HCT116 (cell line): ENCODE results near the gene BPIFB4. TPM values are rescaled to one million over a fixed set of nuclear protein-coding genes. Genes with fewer than 3 reads are reported as not detected.

Source experiments
- ATAC-seq: fragments of 200-7000 bp; cut with Tn5 transposase; 2 replicates; pipeline ENCODE4 v1.9.1; 2020; ENCODE audit warnings: mild to moderate bottlenecking, moderate library complexity
- BruUV-seq: library from RNA; stranded (reverse); fragments of 400-500 nt; replicated peaks from 2 replicates; lab custom pipeline; 2021; lab: Mats Ljungman, UMichigan
- CTCF ChIA-PET: fragments of 300-600 bp; sonication (Branson Sonifier 250); formaldehyde crosslinking; loops from one replicate; lab custom pipeline; 2021; ENCODE audit warnings: antibody characterized with exemption; lab: Charles Lee
- POLR2A ChIA-PET: fragments of 300-600, 350-600 bp; sonication (Branson Sonifier 250); formaldehyde crosslinking; loops from one replicate; lab custom pipeline; 2021; ENCODE audit warnings: antibody characterized with exemption; lab: Charles Lee
- RAD21 ChIA-PET, 2 experiments: fragments of 300-600 bp; sonication (Branson Sonifier 250); formaldehyde crosslinking; loops; one replicate each; lab custom pipeline; 2023; ENCODE audit warnings: low total read pairs in 2 of 2; ENCODE audit not compliant: uncharacterized antibody in 2 of 2, unreplicated experiment in 2 of 2, low non-redundant PET in 1 of 2; lab: Charles Lee
- DNase-seq: peaks from one replicate; pipeline ENCODE4 v3.0.0-alpha.2; 2010; ENCODE audit warnings: low read depth, low spot score
- H2AFZ ChIP-seq: fragments of 200-600 bp; shearing (Covaris generic), sonication (generic); 2 replicates; pipeline ENCODE4 v1.6.1; 2017; ENCODE audit warnings: low read depth, mixed run types, mixed read lengths, antibody characterized with exemption, low read length; ENCODE audit not compliant: poor library complexity, severe bottlenecking
- H3K27ac ChIP-seq: 2 replicates; pipeline ENCODE4 v1.5.1; 2012; ENCODE audit warnings: low read depth, low read length
- H3K27me3 ChIP-seq: fragments of 200-600 bp; sonication (generic); 2 replicates; pipeline ENCODE4 v1.6.1; 2016; ENCODE audit warnings: mixed run types, low read length, mixed read lengths; ENCODE audit not compliant: insufficient read depth
- H3K36me3 ChIP-seq, 2 experiments: fragments of 200-500 bp in 1 of 2; fragments of 200-600 bp in 1 of 2; sonication (Bioruptor generic) in 1 of 2; sonication (generic) in 1 of 2; 2 replicates each; pipeline versions ENCODE4 v1.5.1 to v1.6.1; 2014 to 2016; ENCODE audit warnings: low read length in 2 of 2, inconsistent platforms in 1 of 2, mixed read lengths in 1 of 2, mixed run types in 1 of 2; ENCODE audit not compliant: insufficient read depth in 2 of 2, control insufficient read depth in 1 of 2
- H3K4me1 ChIP-seq, 2 experiments: fragments of 200-600 bp in 1 of 2; sonication (generic) in 1 of 2; 2 replicates each; pipeline versions ENCODE4 v1.5.1 to v1.6.1; 2012 to 2017; ENCODE audit warnings: low read length in 2 of 2, inconsistent platforms in 1 of 2, mild to moderate bottlenecking in 1 of 2, mixed read lengths in 1 of 2, mixed run types in 1 of 2, moderate library complexity in 1 of 2; ENCODE audit not compliant: insufficient read depth in 2 of 2, control insufficient read depth in 1 of 2
- H3K4me2 ChIP-seq: fragments of 200-600 bp; sonication (generic); 2 replicates; pipeline ENCODE4 v1.6.1; 2017; ENCODE audit warnings: mixed run types, low read length, mixed read lengths
- H3K4me3 ChIP-seq, 2 experiments: fragments of 200-600 bp in 1 of 2; sonication (generic) in 1 of 2; replicated peaks in 1 of 2; 2 replicates each; pipeline ENCODE4 v1.5.1; 2011 to 2016; ENCODE audit warnings: low read length in 2 of 2, control low read depth in 1 of 2, low read depth in 1 of 2, mild to moderate bottlenecking in 1 of 2, mixed read lengths in 1 of 2, mixed run types in 1 of 2
- H3K79me2 ChIP-seq: fragments of 200-600 bp; sonication (generic); 2 replicates; pipeline ENCODE4 v1.6.1; 2017; ENCODE audit warnings: mild to moderate bottlenecking, mixed run types, low read length, moderate library complexity, mixed read lengths; ENCODE audit not compliant: insufficient read depth
- H3K9ac ChIP-seq: fragments of 200-600 bp; sonication (generic); 2 replicates; pipeline ENCODE4 v1.6.1; 2016; ENCODE audit warnings: low read length, mixed read lengths
- H3K9me2 ChIP-seq: fragments of 200-600 bp; sonication (generic), shearing (Covaris generic); 2 replicates; pipeline ENCODE4 v1.6.1; 2017; ENCODE audit warnings: mixed run types, mild to moderate bottlenecking, moderate library complexity; ENCODE audit not compliant: insufficient read depth
- H3K9me3 ChIP-seq, 2 experiments: fragments of 200-500 bp in 1 of 2; fragments of 200-600 bp in 1 of 2; sonication (Bioruptor generic) in 1 of 2; sonication (generic) in 1 of 2; 2 replicates each; pipeline ENCODE4 v1.6.1; 2014 to 2017; ENCODE audit warnings: low read length in 2 of 2, mixed read lengths in 2 of 2, inconsistent platforms in 1 of 2, low read depth in 1 of 2, mild to moderate bottlenecking in 1 of 2, mixed run types in 1 of 2, moderate library complexity in 1 of 2; ENCODE audit not compliant: control insufficient read depth in 1 of 2, insufficient read depth in 1 of 2
- H4K20me1 ChIP-seq: fragments of 200-600 bp; sonication (generic), shearing (Covaris generic); 2 replicates; pipeline ENCODE4 v1.6.1; 2017; ENCODE audit warnings: mixed run types, mild to moderate bottlenecking, moderate library complexity; ENCODE audit not compliant: insufficient read depth
- EZH2 ChIP-seq: fragments of 200-600 bp; sonication (generic); IDR thresholded peaks from 2 replicates; pipeline ENCODE4 v1.6.1; 2017; ENCODE audit warnings: antibody characterized with exemption, mixed run types
- FOSL1 ChIP-seq: IDR thresholded peaks from 2 replicates; pipeline ENCODE4 v1.6.1; 2012; ENCODE audit warnings: low read depth
- JUND ChIP-seq: IDR thresholded peaks from 2 replicates; pipeline ENCODE4 v1.6.1; 2012
- POLR2A ChIP-seq: IDR thresholded peaks from 2 replicates; pipeline ENCODE4 v1.7.0; 2011; ENCODE audit warnings: borderline replicate concordance; ENCODE audit not compliant: insufficient read depth, insufficient read length; ENCODE audit errors: extremely low read depth
- POLR2AphosphoS5 ChIP-seq: IDR thresholded peaks from 2 replicates; pipeline ENCODE4 v1.6.1; 2011; ENCODE audit warnings: mild to moderate bottlenecking, low read depth, low read length, moderate library complexity
- SP1 ChIP-seq: IDR thresholded peaks from 2 replicates; pipeline ENCODE4 v1.6.1; 2012; ENCODE audit warnings: low read depth
- SRF ChIP-seq: IDR thresholded peaks from 2 replicates; pipeline ENCODE4 v1.6.1; 2012; ENCODE audit warnings: low read depth
- TCF7L2 ChIP-seq: IDR thresholded peaks from 2 replicates; pipeline ENCODE4 v1.7.0; 2011; ENCODE audit warnings: borderline replicate concordance, inconsistent platforms; ENCODE audit not compliant: insufficient read depth, insufficient read length; ENCODE audit errors: extremely low read depth
- ZNF274 ChIP-seq: fragments of 200-500 bp; sonication (Bioruptor generic); IDR thresholded peaks from 2 replicates; pipeline ENCODE4 v1.6.1; 2014; ENCODE audit warnings: mild to moderate bottlenecking, low read depth, low read length, inconsistent platforms
- intact Hi-C: fragments of 100-400 bp; cut with micrococcal nuclease; formaldehyde crosslinking; loops from 2 replicates; pipeline ENCODE4 v1.10.0; 2022
- total RNA-seq: library from RNA; stranded (reverse); gene quantifications from one replicate; pipeline ENCODE4 v1.2.1, GENCODE V29; 2021; ENCODE audit not compliant: unreplicated experiment
- TF ChIP-seq, protein P1 (sequence below): IDR thresholded peaks from 2 replicates; pipeline ENCODE4 v1.6.1; 2012
- TF ChIP-seq, protein P2 (sequence below): IDR thresholded peaks from 2 replicates; pipeline ENCODE4 v1.6.1; 2011; ENCODE audit warnings: mild to moderate bottlenecking, low read length, moderate library complexity; ENCODE audit not compliant: insufficient replicate concordance; ENCODE audit errors: extremely low read depth

The BPIFB4 gene
- total RNA-seq, 1 experiment from 2014 or later: not detected

DNA sequence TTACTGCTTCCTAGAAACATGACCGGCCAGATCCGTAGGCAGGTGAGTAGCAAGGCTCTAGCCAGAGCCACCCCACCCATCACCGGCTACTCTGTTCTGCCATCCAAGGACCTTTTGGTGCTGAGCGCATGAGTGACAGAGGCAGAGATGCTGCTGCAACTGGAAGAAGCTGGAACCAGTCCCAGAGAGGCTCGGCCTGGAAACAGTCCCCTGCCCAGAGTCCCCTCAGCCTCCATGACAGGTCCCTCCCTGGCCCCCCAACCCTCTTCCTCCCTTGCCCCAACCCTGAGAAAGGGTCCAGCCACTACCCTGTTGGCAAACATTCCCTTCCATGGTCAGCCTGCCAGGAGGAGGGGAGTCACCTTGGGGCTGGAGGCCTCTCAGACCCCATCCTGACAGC, 31.9 kb downstream of the BPIFB4 start:
- TF ChIP-seq ZNF274 (no peak), JUND (no peak), EZH2 (no peak), SP1 (no peak), POLR2A (no peak), SRF (no peak), POLR2AphosphoS5 (no peak), FOSL1 (no peak), TCF7L2 (no peak)
- TF ChIP-seq, protein P1, sequence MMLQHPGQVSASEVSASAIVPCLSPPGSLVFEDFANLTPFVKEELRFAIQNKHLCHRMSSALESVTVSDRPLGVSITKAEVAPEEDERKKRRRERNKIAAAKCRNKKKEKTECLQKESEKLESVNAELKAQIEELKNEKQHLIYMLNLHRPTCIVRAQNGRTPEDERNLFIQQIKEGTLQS: no peak
- TF ChIP-seq, protein P2, sequence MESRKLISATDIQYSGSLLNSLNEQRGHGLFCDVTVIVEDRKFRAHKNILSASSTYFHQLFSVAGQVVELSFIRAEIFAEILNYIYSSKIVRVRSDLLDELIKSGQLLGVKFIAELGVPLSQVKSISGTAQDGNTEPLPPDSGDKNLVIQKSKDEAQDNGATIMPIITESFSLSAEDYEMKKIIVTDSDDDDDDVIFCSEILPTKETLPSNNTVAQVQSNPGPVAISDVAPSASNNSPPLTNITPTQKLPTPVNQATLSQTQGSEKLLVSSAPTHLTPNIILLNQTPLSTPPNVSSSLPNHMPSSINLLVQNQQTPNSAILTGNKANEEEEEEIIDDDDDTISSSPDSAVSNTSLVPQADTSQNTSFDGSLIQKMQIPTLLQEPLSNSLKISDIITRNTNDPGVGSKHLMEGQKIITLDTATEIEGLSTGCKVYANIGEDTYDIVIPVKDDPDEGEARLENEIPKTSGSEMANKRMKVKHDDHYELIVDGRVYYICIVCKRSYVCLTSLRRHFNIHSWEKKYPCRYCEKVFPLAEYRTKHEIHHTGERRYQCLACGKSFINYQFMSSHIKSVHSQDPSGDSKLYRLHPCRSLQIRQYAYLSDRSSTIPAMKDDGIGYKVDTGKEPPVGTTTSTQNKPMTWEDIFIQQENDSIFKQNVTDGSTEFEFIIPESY: no peak
- TF ChIP-seq, all 23 proteins: peak for 0
- Histone ChIP-seq H3K9me2 (no peaks in the 10 kb centered on the region), H2AFZ (no peak overlapping the region), H3K79me2 (no peaks in the 10 kb centered on the region), H3K4me2 (no peak overlapping the region), H3K36me3 (no peaks in the 10 kb centered on the region), H3K4me1 (no peaks in the 10 kb centered on the region), H4K20me1 (no peaks in the 10 kb centered on the region), H3K27ac (no peak overlapping the region), H3K27me3 (no peaks in the 10 kb centered on the region), H3K4me3 (no peak overlapping the region), H3K9ac (no peak overlapping the region), H3K9me3 (no peaks in the 10 kb centered on the region)
- intact Hi-C loops: no loop called here
- POLR2A ChIA-PET: no interaction called here
- no peak for DNase-seq
- BruUV-seq: no TSS peak
- RAD21 ChIA-PET: no interaction called here
- ATAC-seq: no peak
- CTCF ChIA-PET: no interaction called here
